ENCODE data around the gene CECR2. TPM values are rescaled to one million over a fixed set of nuclear protein-coding genes. Genes with fewer than 3 reads are reported as not detected.

The CECR2 gene
- total RNA-seq, 1 experiment from 2014 or later = 4.1 TPM

- no peak for TF ChIP-seq EZH2 (IDR thresholded peaks at IDR 0.05; ENCODE audit: borderline replicate concordance, low read depth, low read length, poor library complexity, severe bottlenecking)
- TF ChIP-seq, protein P1, sequence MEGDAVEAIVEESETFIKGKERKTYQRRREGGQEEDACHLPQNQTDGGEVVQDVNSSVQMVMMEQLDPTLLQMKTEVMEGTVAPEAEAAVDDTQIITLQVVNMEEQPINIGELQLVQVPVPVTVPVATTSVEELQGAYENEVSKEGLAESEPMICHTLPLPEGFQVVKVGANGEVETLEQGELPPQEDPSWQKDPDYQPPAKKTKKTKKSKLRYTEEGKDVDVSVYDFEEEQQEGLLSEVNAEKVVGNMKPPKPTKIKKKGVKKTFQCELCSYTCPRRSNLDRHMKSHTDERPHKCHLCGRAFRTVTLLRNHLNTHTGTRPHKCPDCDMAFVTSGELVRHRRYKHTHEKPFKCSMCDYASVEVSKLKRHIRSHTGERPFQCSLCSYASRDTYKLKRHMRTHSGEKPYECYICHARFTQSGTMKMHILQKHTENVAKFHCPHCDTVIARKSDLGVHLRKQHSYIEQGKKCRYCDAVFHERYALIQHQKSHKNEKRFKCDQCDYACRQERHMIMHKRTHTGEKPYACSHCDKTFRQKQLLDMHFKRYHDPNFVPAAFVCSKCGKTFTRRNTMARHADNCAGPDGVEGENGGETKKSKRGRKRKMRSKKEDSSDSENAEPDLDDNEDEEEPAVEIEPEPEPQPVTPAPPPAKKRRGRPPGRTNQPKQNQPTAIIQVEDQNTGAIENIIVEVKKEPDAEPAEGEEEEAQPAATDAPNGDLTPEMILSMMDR (conservative IDR thresholded peaks at IDR 0.05; ENCODE audit: low read depth, low read length) = no peak
- Histone ChIP-seq H3K4me1 (ENCODE audit: insufficient read depth, low read length, poor library complexity, severe bottlenecking) (no peaks in the 10 kb centered on the region), H3K4me3 (ENCODE audit: low read depth, low read length, poor library complexity, severe bottlenecking) (no peak overlapping the region), H3K27me3 (replicated peaks; ENCODE audit: insufficient read depth, low read depth, low read length, poor library complexity) (peaks cover 14% of the 10 kb centered on the region), H3K9me3 (ENCODE audit: low read depth, low read length, poor library complexity, severe bottlenecking) (no peaks in the 10 kb centered on the region), H3K36me3 (ENCODE audit: insufficient read depth, low read length, poor library complexity, severe bottlenecking) (no peaks in the 10 kb centered on the region), H3K27ac (ENCODE audit: low read depth, low read length, poor library complexity, severe bottlenecking) (no peak overlapping the region)
- intact Hi-C loops (cut with micrococcal nuclease; ENCODE audit: unreplicated experiment) = no loop called here
- ChIA-PET POLR2A (ENCODE audit: low non-redundant PET) (no interaction called here), CTCF (no interaction called here)
- no TSS peak for BruUV-seq (replicated peaks)
- no peak for DNase-seq (ENCODE audit: low spot score)
Observed at GRCh38 chr22:17496841-17497240, 127.6 kb downstream of the CECR2 start.

GRCh38 chr22:17501679-17502285, 132.5 kb downstream of the CECR2 start:
- intact Hi-C loops (cut with micrococcal nuclease; ENCODE audit: unreplicated experiment) = loop anchor here (1.0 to 10.0 kb wide), 7 partner anchors 134 to 584 kb away; partner anchors contain the start of gene CECR2
- no peaks in the 10 kb centered on the region for H3K36me3 ChIP-seq (ENCODE audit: insufficient read depth, low read length, poor library complexity, severe bottlenecking)

GRCh38 chr22:17508110-17508509, 138.8 kb downstream of the CECR2 start:
- DNase-seq (ENCODE audit: low spot score) = no peak
- H3K27me3 ChIP-seq (replicated peaks; ENCODE audit: insufficient read depth, low read depth, low read length, poor library complexity) = no peaks in the 10 kb centered on the region
- H3K27ac ChIP-seq (ENCODE audit: low read depth, low read length, poor library complexity, severe bottlenecking) = no peak overlapping the region
- ChIA-PET CTCF (no interaction called here), POLR2A (ENCODE audit: low non-redundant PET) (no interaction called here)
- no peak overlapping the region for H3K4me3 ChIP-seq (ENCODE audit: low read depth, low read length, poor library complexity, severe bottlenecking)
- no peaks in the 10 kb centered on the region for H3K4me1 ChIP-seq (ENCODE audit: insufficient read depth, low read length, poor library complexity, severe bottlenecking)
- no peaks in the 10 kb centered on the region for H3K36me3 ChIP-seq (ENCODE audit: insufficient read depth, low read length, poor library complexity, severe bottlenecking)
- TF ChIP-seq, protein P1 (conservative IDR thresholded peaks at IDR 0.05; ENCODE audit: low read depth, low read length) = no peak
- no peak for TF ChIP-seq EZH2 (IDR thresholded peaks at IDR 0.05; ENCODE audit: borderline replicate concordance, low read depth, low read length, poor library complexity, severe bottlenecking)
- H3K9me3 ChIP-seq (ENCODE audit: low read depth, low read length, poor library complexity, severe bottlenecking) = no peaks in the 10 kb centered on the region
- intact Hi-C loops (cut with micrococcal nuclease; ENCODE audit: unreplicated experiment) = loop anchor here (10.0 kb wide), 2 partner anchors 303 to 393 kb away; no protein-coding TSS in a partner anchor
- no TSS peak for BruUV-seq (replicated peaks)

More at GRCh38 chr22:17501679-17502285, 132.5 kb downstream of the CECR2 start:
- POLR2A ChIA-PET (ENCODE audit: low non-redundant PET) = no interaction called here
- H3K4me3 ChIP-seq (ENCODE audit: low read depth, low read length, poor library complexity, severe bottlenecking) = no peak overlapping the region
- TF ChIP-seq EZH2 (IDR thresholded peaks at IDR 0.05; ENCODE audit: borderline replicate concordance, low read depth, low read length, poor library complexity, severe bottlenecking) = no peak
- TF ChIP-seq, protein P1 (conservative IDR thresholded peaks at IDR 0.05; ENCODE audit: low read depth, low read length) = peak; percentile 79
- peak; percentile 76 for DNase-seq (ENCODE audit: low spot score)
- no TSS peak for BruUV-seq (replicated peaks)
- H3K27ac ChIP-seq (ENCODE audit: low read depth, low read length, poor library complexity, severe bottlenecking) = no peak overlapping the region
- CTCF ChIA-PET = interaction anchor here (0.5 to 2.0 kb wide), 20 partner anchors 12 to 727 kb away, joined by 3 to 46 read pairs (median 4); no protein-coding TSS in a partner anchor
- no peaks in the 10 kb centered on the region for H3K9me3 ChIP-seq (ENCODE audit: low read depth, low read length, poor library complexity, severe bottlenecking)
- no peaks in the 10 kb centered on the region for H3K27me3 ChIP-seq (replicated peaks; ENCODE audit: insufficient read depth, low read depth, low read length, poor library complexity)
- no peaks in the 10 kb centered on the region for H3K4me1 ChIP-seq (ENCODE audit: insufficient read depth, low read length, poor library complexity, severe bottlenecking)

Measured in A673 (cell line).